Activated CD4-positive, CD25-positive, alpha-beta regulatory T cell treated with anti-CD3 and anti-CD28 coated beads, Interleukin-2, amount 50 U/mL, for 16 hours (primary cell): Measurements from ENCODE around the gene ZNF841.
"Not testable (repeated sequence)": the region's sequence is repeated elsewhere in the genome, so short reads cannot be mapped to it uniquely, and the experiment has no call there.

ENCODE experiments used
- DNase-seq: peaks from one replicate; pipeline ENCODE4 v3.0.0-alpha.2; 2020; ENCODE audit warnings: low read depth, low spot score

ZNF841 gene

DNA sequence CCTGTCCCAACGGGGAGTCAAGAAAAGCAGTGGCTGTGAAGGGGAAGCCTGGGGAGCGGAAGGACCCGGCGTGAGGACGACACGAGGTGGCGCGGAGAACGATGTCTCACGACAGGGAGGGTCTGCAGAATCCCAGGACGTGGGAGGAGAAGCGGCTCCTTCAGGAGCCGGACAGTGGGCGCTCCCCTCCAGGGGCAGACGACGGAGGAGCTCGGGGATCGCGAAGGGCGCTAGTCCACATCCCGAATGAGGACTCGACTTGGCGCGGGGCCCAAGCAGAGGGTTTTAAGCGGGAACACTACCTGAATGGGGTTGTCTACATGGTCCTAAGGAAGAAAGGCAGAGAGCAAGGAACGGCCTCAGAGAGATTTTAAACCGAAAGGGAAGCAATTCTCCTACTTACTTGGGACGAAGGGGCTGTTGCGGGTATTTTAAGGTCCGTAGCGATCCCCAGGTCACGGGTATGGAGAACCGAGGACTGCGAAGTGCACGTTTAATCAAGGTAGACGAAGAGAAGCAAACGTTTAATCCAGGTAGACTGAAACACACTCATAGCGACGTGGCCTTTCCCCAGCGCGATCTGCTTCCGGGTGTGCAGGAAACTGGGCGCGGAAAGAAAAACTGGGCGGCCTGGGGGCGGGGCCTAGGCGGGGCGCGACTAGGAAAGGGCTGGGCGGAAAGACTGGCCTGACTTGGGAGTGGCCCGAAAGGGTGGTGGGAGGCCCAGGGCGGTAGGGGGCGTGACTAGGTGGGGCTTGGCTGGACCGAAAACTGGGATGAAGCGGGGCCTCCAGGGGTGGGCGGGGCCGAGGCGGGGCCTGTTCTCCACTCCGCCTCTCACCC, at the start of gene ZNF841:
ZNF841 (minus strand) TSS at position 594 of the 843 bp plus-strand sequence. CDS start 10,964 bp downstream, outside the sequence.
- DNase-seq, result peak; percentile 69

DNA sequence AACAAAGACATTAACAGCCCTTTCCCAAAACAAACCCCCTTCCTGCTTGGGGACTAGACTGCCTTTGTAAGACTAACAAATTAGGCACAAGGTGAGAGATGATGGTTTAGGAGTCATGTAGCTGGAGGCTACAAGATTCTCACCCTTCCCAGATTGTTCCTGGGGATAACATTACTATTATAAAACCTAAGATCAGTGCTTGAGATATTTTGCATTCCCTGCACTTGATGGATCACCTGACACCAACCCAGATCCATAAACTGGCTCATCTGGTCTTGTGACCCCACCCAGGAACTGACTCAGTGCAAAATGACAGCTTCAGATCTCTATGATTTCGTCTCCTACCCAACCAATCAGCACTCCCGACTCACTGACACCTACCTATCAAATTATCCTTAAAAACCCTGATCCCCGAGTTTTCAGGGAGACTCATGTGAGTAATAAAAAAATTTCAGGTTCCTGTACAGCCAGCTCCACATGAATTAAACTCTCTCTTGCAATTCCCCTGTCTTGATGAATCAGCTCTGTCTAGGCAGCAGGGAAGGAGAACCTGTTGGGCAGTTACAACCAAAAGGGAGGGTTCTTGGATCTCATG, 46.5 kb upstream of the ZNF841 start:
- DNase-seq, result no peak

- DNase-seq, result no peak
These were observed 45.6 kb upstream of the ZNF841 start for GRCh38 chr19:52141203-52141602.

GRCh38 chr19:52140032-52140710, 44.6 kb upstream of the ZNF841 start:
- DNase-seq, result no peak

DNA sequence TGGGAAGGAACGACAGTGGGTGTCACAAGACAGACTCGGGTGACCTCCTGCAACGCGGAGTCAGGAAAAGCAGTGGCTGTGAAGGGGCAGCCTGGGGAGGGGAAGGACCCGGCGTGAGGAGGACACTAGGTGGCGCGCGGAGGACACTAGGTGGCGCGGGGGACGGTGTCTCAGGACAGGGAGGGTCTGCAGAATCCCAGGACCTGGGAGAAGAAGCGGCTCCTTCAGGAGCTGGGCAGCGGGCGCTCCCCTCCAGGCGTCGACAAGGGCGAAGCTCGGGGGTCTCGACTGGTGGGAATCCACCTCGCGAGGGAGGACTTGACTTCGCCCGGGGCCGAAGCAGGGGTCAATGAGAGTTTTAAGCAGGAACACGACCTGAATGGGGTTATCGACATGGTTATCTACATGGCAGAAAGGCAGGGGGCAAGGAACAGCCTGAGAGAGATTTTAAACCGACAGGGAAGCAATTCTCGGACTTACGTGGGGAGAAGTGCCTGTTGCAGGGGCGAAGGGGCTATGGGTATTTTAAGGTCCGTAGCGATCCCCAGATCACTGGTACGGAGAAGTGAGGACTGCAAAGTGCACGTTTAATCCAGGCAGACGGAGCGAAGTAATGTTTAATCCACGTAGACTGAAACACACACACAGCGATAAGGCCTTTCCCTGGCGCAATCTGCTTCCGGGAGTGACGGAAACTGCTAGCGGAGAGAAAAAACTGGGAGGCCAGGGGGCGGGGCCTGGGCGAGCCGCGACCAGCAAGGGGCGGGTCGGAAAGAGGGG, 43.9 kb upstream of the ZNF841 start, which contains the start of gene ZNF616:
ZNF616 (minus strand) TSS at position 687 of the 780 bp plus-strand sequence. CDS start 9,426 bp downstream, outside the sequence.
- peak; percentile 92 for DNase-seq

- DNase-seq, result no peak
These were observed 43.4 kb upstream of the ZNF841 start for GRCh38 chr19:52138983-52139251.

DNA sequence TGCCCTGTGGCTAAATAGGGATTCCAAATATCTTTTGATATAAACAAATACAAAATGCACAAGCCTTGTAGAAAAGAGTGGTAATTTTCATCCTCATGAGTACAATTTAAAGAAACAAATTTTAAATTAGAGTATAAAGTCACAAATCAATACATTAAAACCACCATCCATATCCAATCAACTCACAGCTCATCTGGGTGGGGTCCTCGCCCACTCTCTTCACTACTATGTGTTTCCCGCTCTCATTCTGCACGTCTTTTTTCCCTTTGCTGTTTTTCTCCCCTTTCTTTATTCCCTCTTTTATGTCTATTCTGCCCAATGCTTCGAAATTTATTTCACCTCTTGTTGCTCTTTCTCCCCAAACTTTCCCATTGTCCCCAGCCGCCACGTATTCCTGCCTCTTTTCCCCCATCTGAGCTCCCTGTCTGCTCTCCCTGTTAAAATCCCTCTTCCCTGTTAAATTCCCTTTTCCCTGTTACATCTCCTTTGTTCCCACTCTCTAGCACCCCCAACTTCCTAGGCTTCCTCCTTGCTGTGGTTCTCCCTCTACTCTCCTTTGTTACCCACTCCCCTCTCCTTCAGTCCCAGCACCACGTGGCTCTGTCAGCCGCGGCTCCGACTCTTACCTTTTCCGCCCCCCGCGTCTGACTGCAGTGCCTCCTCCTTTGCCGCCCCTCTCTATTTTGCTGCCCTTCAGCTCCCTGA, 42.9 kb upstream of the ZNF841 start:
- no peak for DNase-seq

- DNase-seq, result no peak
These were observed 24.7 kb upstream of the ZNF841 start for GRCh38 chr19:52120286-52120685.

DNA sequence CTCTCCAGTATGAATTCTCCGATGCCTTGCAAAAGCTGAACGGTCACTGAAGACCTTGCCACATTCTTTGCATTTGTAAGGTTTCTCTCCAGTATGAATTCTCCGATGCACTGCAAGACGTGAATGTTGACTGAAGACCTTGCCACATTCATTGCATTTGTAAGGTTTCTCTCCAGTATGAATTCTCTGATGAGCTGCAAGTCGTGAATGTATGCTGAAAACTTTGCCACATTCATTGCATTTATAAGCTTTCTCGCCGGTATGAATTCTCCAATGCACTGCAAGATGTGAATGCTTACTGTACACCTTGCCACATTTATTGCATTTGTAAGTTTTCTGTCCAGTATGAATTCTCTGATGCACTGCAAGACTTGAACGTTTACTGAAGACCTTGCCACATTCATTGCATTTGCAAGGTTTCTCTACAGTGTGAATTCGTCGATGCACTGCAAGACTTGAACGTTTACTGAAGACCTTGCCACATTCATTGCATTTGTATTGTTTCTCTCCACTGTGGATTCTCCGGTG, 20.0 kb upstream of the ZNF841 start:
- no peak for DNase-seq

DNA sequence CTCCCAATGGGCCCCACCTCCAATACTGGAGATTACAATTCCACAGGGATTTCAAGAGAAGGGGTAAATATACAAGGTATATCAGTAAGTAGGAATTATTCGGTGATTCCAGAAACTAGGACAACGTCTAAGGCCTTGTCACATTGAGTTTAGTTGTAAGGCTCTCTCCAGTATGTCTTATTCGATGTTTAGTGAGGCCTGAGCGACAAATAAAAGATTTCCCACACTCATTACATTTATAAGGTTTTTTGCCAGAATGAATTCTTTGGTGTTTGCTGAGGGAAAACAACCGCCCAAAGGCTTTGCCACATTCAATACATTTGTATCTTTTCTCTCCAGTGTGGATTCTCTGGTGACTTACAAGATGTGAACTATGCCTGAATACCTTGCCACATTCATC, 19.1 kb upstream of the ZNF841 start:
- no peak for DNase-seq

DNA sequence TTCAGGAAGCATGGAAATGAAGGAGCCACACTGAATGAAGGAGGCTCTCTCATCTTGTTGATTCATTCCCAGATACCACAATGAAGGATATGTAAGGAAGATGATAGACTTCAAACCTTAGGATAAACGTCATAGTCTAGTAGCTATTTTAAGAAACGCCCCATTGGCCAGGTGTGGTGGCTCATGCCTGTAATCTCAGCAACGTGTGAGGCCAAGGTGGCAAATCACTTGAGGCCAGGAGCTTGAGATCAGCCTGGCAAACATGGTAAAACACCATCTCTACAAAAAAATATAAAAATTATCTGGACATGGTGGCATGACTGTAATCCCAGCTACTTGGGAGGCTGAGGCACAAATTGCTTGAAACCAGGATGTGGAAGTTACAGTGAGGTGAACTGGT, 17.1 kb upstream of the ZNF841 start:
- DNase-seq, result no peak

DNA sequence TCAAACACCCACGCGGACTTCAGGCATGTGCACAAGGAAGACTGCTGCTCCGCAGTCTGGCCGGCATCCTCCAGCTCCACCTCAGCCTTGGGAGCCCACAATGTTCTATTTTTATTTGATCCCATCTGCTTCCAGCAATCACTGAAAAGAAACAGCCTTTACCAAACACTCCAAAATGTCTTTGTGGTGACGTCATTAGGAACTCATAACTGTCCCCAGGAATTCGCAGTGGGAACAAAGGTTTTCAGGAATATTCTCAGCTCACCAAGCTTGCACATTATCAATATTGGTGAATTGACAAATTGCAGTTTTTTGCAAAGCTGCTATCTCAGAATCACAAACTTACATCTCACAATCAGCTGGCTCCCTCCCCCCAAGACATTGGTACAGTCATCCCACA, 15.2 kb upstream of the ZNF841 start:
- DNase-seq, result no peak

- DNase-seq, result no peak
These were observed 7.2 kb upstream of the ZNF841 start for GRCh38 chr19:52102782-52103181.

DNA sequence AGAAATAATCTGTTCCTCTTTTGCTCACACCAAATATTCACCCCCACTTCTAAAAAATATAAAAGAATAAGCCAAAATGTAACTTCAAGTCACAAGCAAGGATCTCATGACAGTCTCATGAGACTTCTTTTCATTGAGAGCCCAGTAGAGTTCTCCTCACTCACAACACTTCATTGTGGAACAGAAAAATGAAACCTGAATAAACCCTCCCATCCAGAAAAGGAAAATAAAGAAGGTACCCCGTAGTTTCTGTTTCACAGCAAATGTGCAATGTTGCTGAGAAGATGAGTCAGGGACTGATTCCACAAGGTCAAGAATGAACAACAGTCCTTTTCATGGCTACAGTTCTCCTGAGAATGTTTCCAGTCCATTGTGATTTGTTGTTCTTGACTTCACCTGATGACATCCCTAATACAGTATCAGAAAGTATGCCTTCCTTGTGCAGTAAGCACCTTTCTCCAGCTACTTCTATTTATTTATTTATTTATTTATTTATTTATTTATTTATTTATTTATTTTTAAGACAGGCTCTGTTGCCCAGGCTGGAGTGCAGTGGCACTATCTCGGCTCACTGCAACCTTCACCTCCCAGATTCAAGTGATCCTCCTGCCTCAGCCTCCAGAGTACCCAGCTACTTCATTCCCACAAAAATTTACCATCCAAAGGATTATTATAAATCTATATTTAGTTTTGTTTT, 6.4 kb upstream of the ZNF841 start:
- no peak for DNase-seq

GRCh38 chr19:52099497-52100138, 4.1 kb upstream of the ZNF841 start:
- DNase-seq, result no peak

- not testable (repeated sequence) for DNase-seq
These were observed 851 bp upstream of the ZNF841 start for GRCh38 chr19:52096416-52096815.

DNA sequence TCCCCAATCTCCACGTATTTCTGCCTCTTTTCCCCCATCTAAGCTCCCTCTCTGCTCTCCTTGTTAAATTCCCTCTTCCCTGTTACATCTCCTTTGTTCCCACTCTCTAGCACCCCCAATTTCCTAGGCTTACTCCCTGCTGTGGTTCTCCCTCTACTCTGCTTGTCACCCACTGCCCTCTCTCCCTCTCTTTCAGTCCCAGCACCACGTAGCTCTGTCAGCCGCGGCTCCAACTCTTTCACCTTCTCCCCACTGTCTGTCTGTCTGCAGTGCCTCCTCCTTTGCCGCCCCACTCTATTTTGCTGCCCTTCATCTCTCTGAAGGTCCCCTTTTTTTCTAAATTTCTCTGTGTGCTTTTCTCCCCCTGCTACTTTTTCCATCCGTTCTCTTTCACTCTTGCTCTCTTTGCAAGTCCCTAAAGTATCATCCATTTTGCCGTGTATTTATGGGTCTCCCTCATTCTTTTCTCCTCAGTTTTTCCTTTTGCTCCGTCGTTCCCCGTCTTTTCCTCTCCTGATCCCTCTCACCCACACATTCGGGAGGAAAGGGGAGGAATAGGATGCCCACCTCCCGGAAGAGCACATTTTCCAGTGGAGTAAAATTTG, 937 bp downstream of the ZNF841 start:
- DNase-seq, result no peak

DNA sequence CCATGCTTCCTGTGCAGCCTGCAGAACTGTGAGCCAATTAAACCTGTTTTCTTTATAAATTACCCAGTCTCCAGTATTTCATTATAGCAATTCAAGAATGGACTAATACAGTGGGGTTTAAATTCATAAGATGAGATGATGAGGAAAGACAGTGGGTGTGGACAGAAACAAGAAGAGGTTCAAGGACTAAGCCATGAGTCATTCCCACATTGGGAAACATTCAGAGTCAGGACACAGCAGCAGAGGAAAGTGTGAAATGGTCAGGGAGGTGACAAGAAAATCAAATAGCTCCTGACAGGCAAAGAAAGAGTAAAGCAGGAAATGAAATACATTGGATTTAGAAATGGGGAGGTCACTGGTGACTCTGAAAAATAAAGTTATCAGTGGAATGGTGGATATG, 9.1 kb downstream of the ZNF841 start:
- DNase-seq, result no peak

- no peak for DNase-seq
These were observed 25.1 kb downstream of the ZNF841 start for GRCh38 chr19:52070496-52070895.

DNA sequence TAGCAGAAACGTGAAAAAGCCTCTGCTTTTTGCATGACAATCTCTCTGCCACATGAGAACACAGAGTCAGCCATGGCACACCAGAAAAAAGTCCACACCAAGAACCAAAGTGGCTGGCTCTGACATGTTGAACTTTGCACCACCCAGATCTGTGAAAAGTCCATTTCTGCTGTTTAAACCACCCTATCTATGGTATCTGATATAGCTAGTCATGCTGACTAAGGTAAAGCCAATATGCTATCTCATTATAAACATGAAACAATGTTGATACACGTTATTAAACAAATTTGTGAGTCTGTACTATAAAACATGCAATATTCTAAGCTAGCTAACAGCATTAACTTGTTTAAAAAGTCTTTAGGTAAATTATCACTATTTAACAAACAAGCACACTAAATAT, 25.9 kb downstream of the ZNF841 start:
- no peak for DNase-seq
